ENCODE results near the gene NPAS3.

Gene NPAS3

DNA sequence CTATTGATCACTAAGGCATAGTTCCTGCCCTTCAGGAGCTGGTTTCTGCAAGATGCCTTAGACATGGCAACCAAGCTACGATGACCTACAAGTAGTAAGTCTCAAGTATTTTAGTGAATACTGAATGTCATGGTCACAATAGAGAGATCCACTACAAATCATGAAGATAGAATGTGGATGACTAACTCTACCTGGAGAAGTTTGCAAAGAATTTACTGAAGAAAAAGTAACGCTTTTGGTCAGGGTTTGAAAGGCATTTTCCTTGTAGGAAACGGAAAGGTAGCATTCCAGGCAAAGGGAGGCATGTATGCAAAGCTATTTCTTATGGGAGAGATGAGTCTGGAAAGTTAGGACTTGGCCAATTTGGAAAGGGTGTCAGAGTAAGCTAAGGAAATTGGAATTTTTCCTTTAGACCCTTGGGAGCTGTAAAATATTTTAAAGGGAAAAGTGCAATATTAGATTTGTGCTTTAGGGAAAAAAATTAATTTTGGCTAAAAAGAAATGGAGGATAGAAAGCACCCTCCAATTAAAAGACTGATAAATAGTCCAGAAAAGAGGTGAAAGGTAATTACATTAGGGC is 634.7 kb downstream of the NPAS3 start:
- H3K27me3 Mint-ChIP-seq = no peaks in the 10 kb centered on the region
- ATAC-seq (replicated peaks; ENCODE audit: extremely low read depth, poor library complexity, severe bottlenecking) (no peak), DNase-seq (ENCODE audit: low spot score in 2 of 2) (no peak)
- H3K4me1 Mint-ChIP-seq = no peaks in the 10 kb centered on the region
- peaks cover 17% of the 10 kb centered on the region for H3K9me3 Mint-ChIP-seq
- H3K27ac Mint-ChIP-seq (ENCODE audit: low read depth) = no peak overlapping the region
- no peak overlapping the region for H3K4me3 Mint-ChIP-seq
- no peaks in the 10 kb centered on the region for H3K36me3 Mint-ChIP-seq (ENCODE audit: insufficient read depth)

GRCh38 chr14:33576014-33576413 is 637.3 kb downstream of the NPAS3 start:
- no peaks in the 10 kb centered on the region for H3K27me3 Mint-ChIP-seq
- no peaks in the 10 kb centered on the region for H3K4me1 Mint-ChIP-seq
- ATAC-seq (replicated peaks; ENCODE audit: extremely low read depth, poor library complexity, severe bottlenecking) = no peak
- H3K27ac Mint-ChIP-seq (ENCODE audit: low read depth) = no peak overlapping the region
- H3K36me3 Mint-ChIP-seq (ENCODE audit: insufficient read depth) = no peaks in the 10 kb centered on the region
- peaks cover 13% of the 10 kb centered on the region for H3K9me3 Mint-ChIP-seq
- no peak for DNase-seq (ENCODE audit: low spot score in 2 of 2)
- no peak overlapping the region for H3K4me3 Mint-ChIP-seq

- no peak overlapping the region for H3K4me3 Mint-ChIP-seq
- H3K9me3 Mint-ChIP-seq = peaks cover 8% of the 10 kb centered on the region
- H3K27me3 Mint-ChIP-seq = no peaks in the 10 kb centered on the region
- DNase-seq (ENCODE audit: low spot score in 2 of 2) (no peak), ATAC-seq (replicated peaks; ENCODE audit: extremely low read depth, poor library complexity, severe bottlenecking) (no peak)
- H3K27ac Mint-ChIP-seq (ENCODE audit: low read depth) = no peak overlapping the region
- H3K36me3 Mint-ChIP-seq (ENCODE audit: insufficient read depth) = no peaks in the 10 kb centered on the region
- no peaks in the 10 kb centered on the region for H3K4me1 Mint-ChIP-seq
Observed at GRCh38 chr14:33578461-33579216, 640.0 kb downstream of the NPAS3 start.

- no peak for ATAC-seq (replicated peaks; ENCODE audit: extremely low read depth, poor library complexity, severe bottlenecking)
- Mint-ChIP-seq H3K36me3 (ENCODE audit: insufficient read depth) (no peaks in the 10 kb centered on the region), H3K4me1 (no peaks in the 10 kb centered on the region), H3K27ac (ENCODE audit: low read depth) (no peak overlapping the region), H3K9me3 (peaks cover 7% of the 10 kb centered on the region), H3K4me3 (no peak overlapping the region), H3K27me3 (no peaks in the 10 kb centered on the region)
- DNase-seq (ENCODE audit: low spot score in 2 of 2) = no peak
Observed at GRCh38 chr14:33580231-33580749, 641.6 kb downstream of the NPAS3 start.

- DNase-seq (ENCODE audit: low spot score in 2 of 2) = no peak
- H3K9me3 Mint-ChIP-seq = peaks cover 7% of the 10 kb centered on the region
- no peak for ATAC-seq (replicated peaks; ENCODE audit: extremely low read depth, poor library complexity, severe bottlenecking)
- H3K27ac Mint-ChIP-seq (ENCODE audit: low read depth) = no peak overlapping the region
- no peaks in the 10 kb centered on the region for H3K4me1 Mint-ChIP-seq
- H3K4me3 Mint-ChIP-seq = no peak overlapping the region
- H3K27me3 Mint-ChIP-seq = no peaks in the 10 kb centered on the region
- H3K36me3 Mint-ChIP-seq (ENCODE audit: insufficient read depth) = no peaks in the 10 kb centered on the region
Observed at GRCh38 chr14:33580841-33581240, 642.2 kb downstream of the NPAS3 start.

GRCh38 chr14:33584697-33585096 is 646.0 kb downstream of the NPAS3 start:
- DNase-seq (ENCODE audit: low spot score in 2 of 2) (no peak), ATAC-seq (replicated peaks; ENCODE audit: extremely low read depth, poor library complexity, severe bottlenecking) (no peak)
- no peaks in the 10 kb centered on the region for H3K36me3 Mint-ChIP-seq (ENCODE audit: insufficient read depth)
- no peak overlapping the region for H3K4me3 Mint-ChIP-seq
- H3K4me1 Mint-ChIP-seq = no peaks in the 10 kb centered on the region
- no peak overlapping the region for H3K27ac Mint-ChIP-seq (ENCODE audit: low read depth)
- H3K9me3 Mint-ChIP-seq = peaks cover 7% of the 10 kb centered on the region
- no peaks in the 10 kb centered on the region for H3K27me3 Mint-ChIP-seq

DNA sequence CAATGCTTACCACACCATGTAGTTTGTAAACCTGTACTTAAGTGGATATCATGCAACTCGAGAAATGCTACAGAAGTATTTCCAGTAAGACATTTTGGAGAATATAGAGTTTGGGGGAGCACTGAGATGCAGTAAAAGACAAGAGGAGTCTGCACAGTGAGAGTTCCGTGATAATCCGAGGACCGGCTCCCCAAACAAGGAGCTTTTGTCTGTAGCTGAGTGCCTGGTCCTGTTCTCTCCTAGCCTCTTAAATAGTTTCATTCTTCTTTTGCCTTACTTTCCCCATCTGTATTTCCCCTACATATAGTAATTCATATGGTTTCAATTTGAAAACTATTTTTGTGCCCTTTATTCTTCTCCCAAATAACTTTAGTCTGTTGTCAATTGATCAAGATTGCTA is 648.1 kb downstream of the NPAS3 start:
- no peaks in the 10 kb centered on the region for H3K4me1 Mint-ChIP-seq
- no peak overlapping the region for H3K27ac Mint-ChIP-seq (ENCODE audit: low read depth)
- H3K9me3 Mint-ChIP-seq = peaks cover 12% of the 10 kb centered on the region
- no peak for ATAC-seq (replicated peaks; ENCODE audit: extremely low read depth, poor library complexity, severe bottlenecking)
- no peak for DNase-seq (ENCODE audit: low spot score in 2 of 2)
- no peaks in the 10 kb centered on the region for H3K27me3 Mint-ChIP-seq
- no peak overlapping the region for H3K4me3 Mint-ChIP-seq
- H3K36me3 Mint-ChIP-seq (ENCODE audit: insufficient read depth) = no peaks in the 10 kb centered on the region

- no peaks in the 10 kb centered on the region for H3K27me3 Mint-ChIP-seq
- H3K36me3 Mint-ChIP-seq (ENCODE audit: insufficient read depth) = no peaks in the 10 kb centered on the region
- H3K4me3 Mint-ChIP-seq = no peak overlapping the region
- H3K27ac Mint-ChIP-seq (ENCODE audit: low read depth) = no peak overlapping the region
- ATAC-seq (replicated peaks; ENCODE audit: extremely low read depth, poor library complexity, severe bottlenecking) (no peak), DNase-seq (ENCODE audit: low spot score in 2 of 2) (no peak)
- no peaks in the 10 kb centered on the region for H3K4me1 Mint-ChIP-seq
- H3K9me3 Mint-ChIP-seq = peaks cover 12% of the 10 kb centered on the region
Observed at GRCh38 chr14:33587791-33588190, 649.1 kb downstream of the NPAS3 start.

DNA sequence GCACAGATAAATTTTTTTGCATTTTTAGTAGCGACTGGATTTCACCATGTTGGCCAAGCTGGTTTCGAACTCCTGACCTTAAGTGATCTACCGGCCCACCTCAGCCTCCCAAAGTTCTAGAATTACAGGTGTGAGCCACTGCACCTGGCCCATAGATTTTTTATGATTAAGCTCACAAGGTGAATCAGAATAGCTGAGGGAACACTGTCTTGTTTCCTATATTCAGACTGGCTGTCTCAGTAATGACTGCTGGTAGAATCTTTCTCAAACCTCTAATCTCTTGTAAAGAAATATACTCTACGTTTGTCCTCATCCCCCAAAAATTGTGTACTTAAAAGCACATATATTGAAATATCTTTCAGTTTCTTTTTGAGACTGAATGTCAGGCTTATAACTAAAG is 650.1 kb downstream of the NPAS3 start:
- Mint-ChIP-seq H3K27ac (ENCODE audit: low read depth) (no peak overlapping the region), H3K36me3 (ENCODE audit: insufficient read depth) (no peaks in the 10 kb centered on the region)

DNA sequence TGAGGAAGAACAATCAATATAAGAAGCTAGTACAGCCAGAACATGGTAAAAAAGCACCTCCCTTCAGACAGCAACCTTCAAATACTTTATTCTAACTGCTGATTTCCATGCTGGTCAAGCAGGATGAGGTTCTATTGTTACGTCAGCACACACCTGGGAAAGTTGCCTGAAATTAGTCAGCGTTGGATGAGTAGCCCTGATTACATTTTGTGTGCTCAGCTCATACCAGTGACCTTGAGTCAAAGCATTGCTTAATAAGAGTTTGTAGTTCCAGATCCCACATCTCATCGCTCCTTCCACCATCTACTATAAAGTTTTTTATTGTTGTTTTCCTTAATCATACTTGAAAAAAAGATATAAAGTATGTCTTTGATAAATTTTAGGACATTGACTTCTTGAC is 650.7 kb downstream of the NPAS3 start:
- no peak for DNase-seq (ENCODE audit: low spot score in 2 of 2)
- Mint-ChIP-seq H3K4me1 (no peaks in the 10 kb centered on the region), H3K36me3 (ENCODE audit: insufficient read depth) (no peaks in the 10 kb centered on the region), H3K27ac (ENCODE audit: low read depth) (no peak overlapping the region), H3K9me3 (peaks cover 12% of the 10 kb centered on the region), H3K4me3 (no peak overlapping the region), H3K27me3 (no peaks in the 10 kb centered on the region)
- ATAC-seq (replicated peaks; ENCODE audit: extremely low read depth, poor library complexity, severe bottlenecking) = no peak

More for the DNA sequence above, 650.1 kb downstream of the NPAS3 start:
- ATAC-seq (replicated peaks; ENCODE audit: extremely low read depth, poor library complexity, severe bottlenecking) (no peak), DNase-seq (ENCODE audit: low spot score in 2 of 2) (no peak)
- H3K4me3 Mint-ChIP-seq = no peak overlapping the region
- H3K4me1 Mint-ChIP-seq = no peaks in the 10 kb centered on the region
- H3K9me3 Mint-ChIP-seq = peaks cover 12% of the 10 kb centered on the region
- H3K27me3 Mint-ChIP-seq = no peaks in the 10 kb centered on the region

DNA sequence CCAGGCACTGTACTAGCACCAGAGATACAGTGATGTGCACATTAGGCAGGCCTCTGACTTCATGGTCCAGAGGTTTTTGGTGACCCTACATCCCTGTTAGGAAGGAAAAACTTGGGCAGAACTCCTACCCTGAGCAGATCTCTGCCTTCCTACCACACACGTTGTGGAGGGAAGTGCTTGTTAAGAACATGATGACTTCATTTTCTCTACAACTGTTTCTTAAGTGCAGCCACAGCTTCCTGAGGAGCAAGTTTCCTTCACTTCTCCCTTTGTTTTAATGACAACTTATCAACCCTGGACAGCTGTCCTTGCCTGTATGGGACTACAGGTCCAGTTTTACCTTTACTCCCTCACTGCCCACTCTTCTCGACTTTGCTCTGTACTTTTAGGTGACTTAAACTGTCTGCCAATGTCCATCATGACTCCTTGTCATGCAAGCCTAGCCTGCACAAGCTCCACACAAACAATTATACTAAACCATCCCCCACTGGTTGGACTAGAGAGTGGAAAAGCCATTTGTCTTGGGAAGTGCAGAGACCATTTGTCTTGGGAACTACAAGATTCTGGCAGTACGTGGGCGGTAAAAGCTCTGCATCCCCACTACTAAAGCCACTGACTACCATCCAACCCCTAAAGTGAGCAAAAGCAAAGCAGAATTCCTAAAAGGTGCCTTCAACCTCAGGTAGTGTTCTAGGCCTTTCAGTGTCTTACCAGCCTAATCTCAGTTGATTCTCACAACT is 652.4 kb downstream of the NPAS3 start:
- no peak for DNase-seq (ENCODE audit: low spot score in 2 of 2)
- no peaks in the 10 kb centered on the region for H3K27me3 Mint-ChIP-seq
- no peak for ATAC-seq (replicated peaks; ENCODE audit: extremely low read depth, poor library complexity, severe bottlenecking)
- peaks cover 6% of the 10 kb centered on the region for H3K9me3 Mint-ChIP-seq
- no peaks in the 10 kb centered on the region for H3K36me3 Mint-ChIP-seq (ENCODE audit: insufficient read depth)
- no peaks in the 10 kb centered on the region for H3K4me1 Mint-ChIP-seq
- H3K4me3 Mint-ChIP-seq = no peak overlapping the region
- H3K27ac Mint-ChIP-seq (ENCODE audit: low read depth) = no peak overlapping the region

- no peaks in the 10 kb centered on the region for H3K27me3 Mint-ChIP-seq
Observed at GRCh38 chr14:33592297-33592696, 653.6 kb downstream of the NPAS3 start.

More at GRCh38 chr14:33592297-33592696, 653.6 kb downstream of the NPAS3 start:
- no peaks in the 10 kb centered on the region for H3K36me3 Mint-ChIP-seq (ENCODE audit: insufficient read depth)
- no peak overlapping the region for H3K27ac Mint-ChIP-seq (ENCODE audit: low read depth)
- peaks cover 6% of the 10 kb centered on the region for H3K9me3 Mint-ChIP-seq
- H3K4me3 Mint-ChIP-seq = no peak overlapping the region
- ATAC-seq (replicated peaks; ENCODE audit: extremely low read depth, poor library complexity, severe bottlenecking) (no peak), DNase-seq (ENCODE audit: low spot score in 2 of 2) (no peak)
- no peaks in the 10 kb centered on the region for H3K4me1 Mint-ChIP-seq

Data from central memory CD8-positive, alpha-beta T cell (primary cell).